Astrocyte (in vitro differentiated cells and primary cell): ENCODE data around the gene APBB2. TPM values are rescaled to one million over a fixed set of nuclear protein-coding genes. Genes with fewer than 3 reads are reported as not detected.
A peak's percentile ranks its signal among the peaks of the same experiment; 100 is the strongest.

Source experiments
- DNase-seq: peaks from one replicate; pipeline ENCODE4 v3.0.0-alpha.2; 2010; ENCODE audit warnings: low read depth
- FAIRE-seq: peaks from 2 replicates; lab custom pipeline; 2011; peaks lifted over from hg19 to GRCh38; lab: Jason Lieb, UNC
- H2AFZ ChIP-seq: 2 replicates; pipeline ENCODE4 v1.6.0; 2012; ENCODE audit warnings: low read depth, low read length, inconsistent platforms
- H3K27ac ChIP-seq: 2 replicates; pipeline ENCODE4 v1.5.1; 2011; ENCODE audit warnings: low read depth, low read length, inconsistent platforms
- H3K27me3 ChIP-seq: 2 replicates; pipeline ENCODE4 v1.6.0; 2011; ENCODE audit warnings: low read length, inconsistent platforms; ENCODE audit not compliant: insufficient read depth
- H3K36me3 ChIP-seq: 2 replicates; pipeline ENCODE4 v1.5.1; 2011; ENCODE audit warnings: low read length, inconsistent platforms; ENCODE audit not compliant: insufficient read depth
- H3K4me1 ChIP-seq: 2 replicates; pipeline ENCODE4 v1.5.1; 2011; ENCODE audit warnings: low read length, inconsistent platforms; ENCODE audit not compliant: insufficient read depth
- H3K4me2 ChIP-seq: 2 replicates; pipeline ENCODE4 v1.6.0; 2012; ENCODE audit warnings: low read length, inconsistent platforms
- H3K4me3 ChIP-seq: 2 replicates; pipeline ENCODE4 v1.5.1; 2011; ENCODE audit warnings: low read depth, mild to moderate bottlenecking, low read length, inconsistent platforms; ENCODE audit not compliant: insufficient read depth
- H3K79me2 ChIP-seq: 2 replicates; pipeline ENCODE4 v1.6.0; 2012; ENCODE audit warnings: mild to moderate bottlenecking, low read length, inconsistent platforms; ENCODE audit not compliant: insufficient read depth
- H3K9ac ChIP-seq: 2 replicates; pipeline ENCODE4 v1.6.0; 2012; ENCODE audit warnings: mild to moderate bottlenecking, low read length, inconsistent platforms
- H3K9me3 ChIP-seq: 2 replicates; pipeline ENCODE4 v1.5.1; 2012; ENCODE audit warnings: low read depth, mild to moderate bottlenecking, low read length, inconsistent platforms; ENCODE audit not compliant: insufficient read depth
- H4K20me1 ChIP-seq: 2 replicates; pipeline ENCODE4 v1.6.0; 2012; ENCODE audit warnings: low read length, inconsistent platforms; ENCODE audit not compliant: insufficient read depth
- H3K27ac Mint-ChIP-seq: one replicate; pipeline ENCODE4 v1.8.0; 2021; ENCODE audit warnings: mild to moderate bottlenecking, mixed read lengths; ENCODE audit not compliant: unreplicated experiment
- H3K27me3 Mint-ChIP-seq: one replicate; pipeline ENCODE4 v1.8.0; 2021; ENCODE audit warnings: low read depth, mixed read lengths; ENCODE audit not compliant: unreplicated experiment
- H3K36me3 Mint-ChIP-seq: one replicate; pipeline ENCODE4 v1.8.0; 2021; ENCODE audit warnings: low read depth, mixed read lengths; ENCODE audit not compliant: unreplicated experiment
- H3K4me1 Mint-ChIP-seq: one replicate; pipeline ENCODE4 v1.8.0; 2021; ENCODE audit warnings: low read depth, mixed read lengths; ENCODE audit not compliant: unreplicated experiment
- H3K4me3 Mint-ChIP-seq: one replicate; pipeline ENCODE4 v1.8.0; 2021; ENCODE audit warnings: mild to moderate bottlenecking, moderate library complexity, mixed read lengths; ENCODE audit not compliant: unreplicated experiment
- H3K9me3 Mint-ChIP-seq: one replicate; pipeline ENCODE4 v1.8.0; 2021; ENCODE audit warnings: mild to moderate bottlenecking, mixed read lengths; ENCODE audit not compliant: unreplicated experiment
- CTCF ChIP-seq: IDR thresholded peaks from 2 replicates; pipeline ENCODE4 v1.5.1; 2011; ENCODE audit warnings: low read depth, mild to moderate bottlenecking, inconsistent platforms, low read length, moderate library complexity; ENCODE audit not compliant: insufficient read depth
- EZH2 ChIP-seq: IDR thresholded peaks from 2 replicates; pipeline ENCODE4 v1.6.1; 2012; ENCODE audit warnings: mild to moderate bottlenecking, low read length, inconsistent platforms; ENCODE audit not compliant: insufficient read depth
- total RNA-seq: library from RNA; stranded (reverse); gene quantifications from 2 replicates; pipeline ENCODE4 v1.2.1, GENCODE V29; 2021

APBB2 gene
- total RNA-seq, 1 donor from 2014 or later, result 173 TPM

GRCh38 chr4:40954088-40954668, 260.2 kb downstream of the APBB2 start:
- Histone ChIP-seq H4K20me1 (peaks cover 34% of the 10 kb centered on the region), H3K4me1 (no peaks in the 10 kb centered on the region), H3K27me3 (no peaks in the 10 kb centered on the region), H3K36me3 (no peaks in the 10 kb centered on the region), H3K4me2 (no peak overlapping the region), H2AFZ (no peak overlapping the region), H3K4me3 (no peak overlapping the region), H3K9me3 (no peaks in the 10 kb centered on the region), H3K27ac (no peak overlapping the region), H3K79me2 (peaks cover 3% of the 10 kb centered on the region), H3K9ac (no peak overlapping the region)
- H3K36me3 Mint-ChIP-seq, result peaks cover 21% of the 10 kb centered on the region
- no peaks in the 10 kb centered on the region for H3K27me3 Mint-ChIP-seq
- H3K9me3 Mint-ChIP-seq, result no peaks in the 10 kb centered on the region
- H3K27ac Mint-ChIP-seq, result no peak overlapping the region
- H3K4me1 Mint-ChIP-seq, result peaks cover 16% of the 10 kb centered on the region
- no peak overlapping the region for H3K4me3 Mint-ChIP-seq
- DNase-seq (no peak), FAIRE-seq (no peak)
- TF ChIP-seq EZH2 (no peak), CTCF (no peak)

- Mint-ChIP-seq H3K4me3 (peak overlapping the region; percentile 15), H3K36me3 (peaks cover 20% of the 10 kb centered on the region), H3K9me3 (no peaks in the 10 kb centered on the region), H3K27ac (peak overlapping the region; percentile 5), H3K4me1 (peaks cover 12% of the 10 kb centered on the region), H3K27me3 (no peaks in the 10 kb centered on the region)
- H3K27me3 ChIP-seq, result no peaks in the 10 kb centered on the region
- DNase-seq (no peak), FAIRE-seq (no peak)
- H3K9ac ChIP-seq, result no peak overlapping the region
- no peak overlapping the region for H3K4me2 ChIP-seq
- no peaks in the 10 kb centered on the region for H3K9me3 ChIP-seq
- H3K27ac ChIP-seq, result no peak overlapping the region
- H3K4me3 ChIP-seq, result no peak overlapping the region
- no peaks in the 10 kb centered on the region for H3K4me1 ChIP-seq
- H3K36me3 ChIP-seq, result no peaks in the 10 kb centered on the region
- H2AFZ ChIP-seq, result no peak overlapping the region
- peaks cover 37% of the 10 kb centered on the region for H4K20me1 ChIP-seq
- TF ChIP-seq CTCF (no peak), EZH2 (no peak)
- no peaks in the 10 kb centered on the region for H3K79me2 ChIP-seq
Observed at GRCh38 chr4:40953283-40954087, 260.9 kb downstream of the APBB2 start.

GRCh38 chr4:40952672-40953071, 261.7 kb downstream of the APBB2 start:
- Mint-ChIP-seq H3K4me1 (peaks cover 12% of the 10 kb centered on the region), H3K36me3 (peaks cover 20% of the 10 kb centered on the region), H3K27me3 (no peaks in the 10 kb centered on the region), H3K9me3 (no peaks in the 10 kb centered on the region), H3K4me3 (no peak overlapping the region), H3K27ac (no peak overlapping the region)
- Histone ChIP-seq H3K4me1 (no peaks in the 10 kb centered on the region), H3K9me3 (no peaks in the 10 kb centered on the region), H3K27me3 (no peaks in the 10 kb centered on the region), H3K79me2 (peaks cover 6% of the 10 kb centered on the region), H2AFZ (no peak overlapping the region), H3K4me2 (no peak overlapping the region), H3K9ac (no peak overlapping the region), H3K27ac (no peak overlapping the region), H4K20me1 (peaks cover 43% of the 10 kb centered on the region), H3K36me3 (no peaks in the 10 kb centered on the region), H3K4me3 (no peak overlapping the region)
- FAIRE-seq (no peak), DNase-seq (no peak)
- TF ChIP-seq EZH2 (no peak), CTCF (no peak)
